Glutamatergic neuron (in vitro differentiated cells): ENCODE results near the gene VPS13C. TPM values are rescaled to one million over a fixed set of nuclear protein-coding genes. Genes with fewer than 3 reads are reported as not detected.

Experiments
- DNase-seq: peaks from one replicate; pipeline ENCODE4 v3.0.0; 2022
- H3K27ac Mint-ChIP-seq: one replicate; pipeline ENCODE4 v1.8.0; 2020; ENCODE audit warnings: mild to moderate bottlenecking, mixed read lengths, inconsistent platforms; ENCODE audit not compliant: unreplicated experiment
- H3K27me3 Mint-ChIP-seq: one replicate; pipeline ENCODE4 v1.8.0; 2020; ENCODE audit warnings: mild to moderate bottlenecking, moderate library complexity, mixed read lengths, inconsistent platforms; ENCODE audit not compliant: unreplicated experiment
- H3K36me3 Mint-ChIP-seq: one replicate; pipeline ENCODE4 v1.8.0; 2020; ENCODE audit warnings: mild to moderate bottlenecking, mixed read lengths, inconsistent platforms; ENCODE audit not compliant: unreplicated experiment
- H3K4me1 Mint-ChIP-seq: one replicate; pipeline ENCODE4 v1.8.0; 2020; ENCODE audit warnings: mild to moderate bottlenecking, low read depth, mixed read lengths, inconsistent platforms; ENCODE audit not compliant: unreplicated experiment
- H3K4me3 Mint-ChIP-seq: one replicate; pipeline ENCODE4 v1.8.0; 2020; ENCODE audit warnings: mild to moderate bottlenecking, mixed read lengths, inconsistent platforms; ENCODE audit not compliant: unreplicated experiment
- H3K9me3 Mint-ChIP-seq: one replicate; pipeline ENCODE4 v1.8.0; 2020; ENCODE audit warnings: mild to moderate bottlenecking, moderate library complexity, mixed read lengths, inconsistent platforms; ENCODE audit not compliant: unreplicated experiment
- CTCF ChIP-seq: fragments of 200-600 bp; sonication (generic); IDR thresholded peaks from one replicate; pipeline ENCODE4 v1.5.0; 2021; ENCODE audit not compliant: partially characterized antibody, unreplicated experiment
- total RNA-seq: library from RNA; stranded (reverse); fragmentation: NEBNext Ultra II Directional; extraction: Animal tissue kit (Norgen Biotek cat#: 25700); gene quantifications from one replicate; pipeline ENCODE4 v1.2.1, GENCODE V29; 2021; ENCODE audit not compliant: unreplicated experiment

VPS13C gene
- total RNA-seq, 1 donor from 2014 or later: 93.8 TPM

GRCh38 chr15:61849447-61849846 lies 210.8 kb downstream of the VPS13C start:
- Mint-ChIP-seq H3K9me3 (no peaks in the 10 kb centered on the region), H3K4me1 (no peaks in the 10 kb centered on the region), H3K36me3 (no peaks in the 10 kb centered on the region), H3K27me3 (no peaks in the 10 kb centered on the region), H3K27ac (no peak overlapping the region), H3K4me3 (no peak overlapping the region)
- no peak for TF ChIP-seq CTCF
- no peak for DNase-seq

- TF ChIP-seq CTCF: no peak
- H3K9me3 Mint-ChIP-seq: peaks cover 1% of the 10 kb centered on the region
- no peaks in the 10 kb centered on the region for H3K36me3 Mint-ChIP-seq
- no peak overlapping the region for H3K27ac Mint-ChIP-seq
- no peak for DNase-seq
- H3K4me3 Mint-ChIP-seq: no peak overlapping the region
- H3K27me3 Mint-ChIP-seq: no peaks in the 10 kb centered on the region
- peaks cover 6% of the 10 kb centered on the region for H3K4me1 Mint-ChIP-seq
These were observed 218.8 kb downstream of the VPS13C start for GRCh38 chr15:61841466-61841865.

- Mint-ChIP-seq H3K4me1 (peaks cover 6% of the 10 kb centered on the region), H3K27me3 (no peaks in the 10 kb centered on the region), H3K36me3 (no peaks in the 10 kb centered on the region), H3K4me3 (no peak overlapping the region), H3K27ac (no peak overlapping the region), H3K9me3 (peaks cover 1% of the 10 kb centered on the region)
- no peak for TF ChIP-seq CTCF
- DNase-seq: no peak
These were observed 220.2 kb downstream of the VPS13C start for GRCh38 chr15:61840090-61840489.

GRCh38 chr15:61839546-61839945 lies 220.7 kb downstream of the VPS13C start:
- Mint-ChIP-seq H3K4me3 (no peak overlapping the region), H3K9me3 (peaks cover 1% of the 10 kb centered on the region), H3K27ac (no peak overlapping the region), H3K36me3 (no peaks in the 10 kb centered on the region), H3K4me1 (peaks cover 6% of the 10 kb centered on the region), H3K27me3 (peaks cover under 1% of the 10 kb centered on the region)
- no peak for TF ChIP-seq CTCF
- DNase-seq: no peak

- DNase-seq: peak; percentile 86
These were observed 224.6 kb downstream of the VPS13C start for GRCh38 chr15:61835496-61836106.

More at GRCh38 chr15:61835496-61836106, 224.6 kb downstream of the VPS13C start:
- Mint-ChIP-seq H3K4me1 (peaks cover 9% of the 10 kb centered on the region), H3K36me3 (no peaks in the 10 kb centered on the region), H3K27ac (no peak overlapping the region), H3K4me3 (no peak overlapping the region), H3K27me3 (peaks cover 3% of the 10 kb centered on the region), H3K9me3 (no peaks in the 10 kb centered on the region)
- peak; percentile 98 for TF ChIP-seq CTCF
